CD4-positive, alpha-beta T cell treated with Interleukin-6 at 100 ng/mL for 8 hours (primary cell): ENCODE results near the gene WNT5A.

Experiments used
- DNase-seq: peaks from one replicate; pipeline ENCODE4 v3.0.0-alpha.2; 2020; ENCODE audit warnings: mixed read lengths, low spot score

The WNT5A gene

DNA sequence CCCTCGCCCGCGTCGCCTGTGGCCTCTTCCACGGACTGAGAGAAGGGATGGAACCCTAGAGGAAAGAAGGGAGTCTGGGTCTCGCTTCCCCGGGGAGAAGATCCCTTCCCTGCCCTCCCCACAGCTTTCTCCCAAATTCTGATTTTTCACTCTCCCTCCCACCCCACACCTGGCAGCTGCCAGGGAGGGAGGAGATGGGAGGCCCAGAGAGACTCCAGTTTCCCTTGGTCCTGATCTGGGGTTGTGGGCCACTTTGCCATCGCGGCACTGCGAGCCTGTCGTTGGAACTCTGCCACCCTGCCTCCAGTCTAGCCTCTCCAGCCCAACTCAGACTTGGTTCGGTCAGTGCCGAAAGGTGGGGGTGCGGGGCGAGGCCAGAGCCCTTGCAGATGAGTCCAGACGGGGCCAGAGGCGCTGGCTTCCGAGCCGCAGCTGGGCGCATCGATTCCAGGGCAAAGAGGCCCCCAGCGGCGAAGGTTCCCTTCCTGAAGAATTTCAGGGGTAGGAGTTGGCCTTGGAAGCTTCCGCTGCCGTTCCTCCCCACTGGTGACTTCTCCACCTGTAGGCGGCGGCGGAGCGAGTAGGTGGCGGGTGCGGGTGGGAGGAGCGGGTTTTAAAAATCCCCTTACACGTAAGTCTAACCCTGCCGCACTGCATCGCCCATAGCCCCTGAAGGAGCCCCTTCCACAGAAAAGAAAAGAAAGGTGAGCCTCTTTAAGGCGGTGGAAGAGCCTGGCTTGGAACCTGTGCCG is 5.2 kb downstream of the WNT5A start:
- DNase-seq, result no peak

DNA sequence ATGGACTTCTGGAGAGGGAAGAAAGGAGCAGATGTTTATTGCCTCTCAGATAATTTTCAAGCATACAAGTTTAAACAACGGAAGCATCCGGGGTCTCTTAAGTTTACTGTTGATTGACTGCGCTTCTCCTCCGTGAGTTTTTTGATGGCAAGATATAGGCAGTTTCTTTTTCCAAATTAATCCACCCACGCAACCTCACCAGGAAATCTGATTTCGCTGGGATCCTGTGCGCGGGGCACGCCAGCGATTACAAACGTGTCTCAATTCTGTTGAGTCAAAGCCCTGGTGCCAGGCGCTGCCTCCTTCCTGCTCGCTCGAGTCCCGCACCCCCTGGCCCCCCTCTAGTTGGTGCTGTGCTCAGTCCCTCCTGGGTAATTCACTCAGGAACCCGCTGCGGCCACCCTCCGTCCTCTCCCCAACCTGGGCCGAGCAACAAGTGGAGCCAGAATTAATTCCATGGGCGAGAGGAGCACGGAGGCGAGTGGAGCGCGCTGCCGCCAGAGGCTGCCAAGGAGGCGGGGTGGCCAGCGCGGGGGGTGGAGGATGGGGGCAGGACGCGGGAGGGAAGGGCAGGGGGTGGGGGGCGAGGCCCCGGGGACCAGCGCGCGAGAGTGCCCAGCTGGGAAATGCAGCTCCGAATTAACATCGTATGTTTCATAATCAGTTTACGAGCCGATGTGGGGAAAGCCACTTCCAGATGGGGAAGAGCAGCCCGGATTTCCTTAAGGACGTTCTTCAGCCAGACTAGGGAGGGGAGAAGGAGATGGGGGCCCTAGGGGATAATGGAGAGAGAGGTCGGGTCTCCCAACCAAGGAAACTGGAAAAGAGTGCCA is 6.0 kb downstream of the WNT5A start:
- DNase-seq, result no peak

DNA sequence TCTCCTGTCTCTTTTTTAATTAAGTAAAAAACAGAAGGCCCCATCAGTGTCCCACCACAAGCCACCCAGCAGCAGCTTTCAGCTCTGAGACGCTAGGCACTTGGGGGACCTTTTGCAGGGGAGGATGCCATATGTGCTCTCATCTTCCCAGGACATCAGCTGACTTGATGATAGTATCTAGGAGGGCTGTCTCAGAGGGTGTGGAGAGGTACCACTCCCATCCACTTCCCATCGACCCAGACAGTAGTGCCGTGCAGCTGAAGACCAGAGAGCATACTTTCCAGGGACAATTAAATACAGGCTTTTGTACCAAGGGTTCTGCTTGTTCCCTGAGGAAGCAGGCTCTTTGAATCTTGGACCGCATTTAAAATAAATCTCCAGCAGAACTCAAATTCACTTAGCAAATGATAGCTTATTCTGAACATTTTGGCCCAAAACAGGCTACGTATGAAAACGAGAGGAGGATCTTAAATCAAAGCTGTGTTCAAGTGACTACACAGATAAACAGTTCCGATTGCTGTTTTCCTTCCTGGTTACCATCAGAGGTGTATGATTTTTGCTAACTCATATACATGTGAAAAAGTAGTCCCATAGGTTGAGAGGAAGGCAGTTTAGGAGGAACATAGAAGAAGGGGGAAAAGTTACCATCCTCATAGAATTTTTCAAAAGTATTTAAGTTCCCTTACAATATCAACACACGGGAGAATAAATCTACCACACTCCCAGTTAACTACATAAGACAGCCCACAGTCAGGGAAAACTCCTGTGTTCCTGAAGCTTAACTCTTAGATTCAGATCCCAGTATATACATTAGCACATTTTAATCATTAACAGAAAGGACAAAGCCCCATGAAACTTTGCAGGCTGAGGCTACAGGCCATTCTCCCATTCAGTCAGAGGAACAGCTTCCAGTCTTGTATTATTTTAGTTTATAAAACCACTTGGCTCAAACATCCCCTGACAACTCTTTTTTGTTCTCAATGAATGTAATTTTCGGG is 9.5 kb downstream of the WNT5A start:
- DNase-seq, result no peak

DNA sequence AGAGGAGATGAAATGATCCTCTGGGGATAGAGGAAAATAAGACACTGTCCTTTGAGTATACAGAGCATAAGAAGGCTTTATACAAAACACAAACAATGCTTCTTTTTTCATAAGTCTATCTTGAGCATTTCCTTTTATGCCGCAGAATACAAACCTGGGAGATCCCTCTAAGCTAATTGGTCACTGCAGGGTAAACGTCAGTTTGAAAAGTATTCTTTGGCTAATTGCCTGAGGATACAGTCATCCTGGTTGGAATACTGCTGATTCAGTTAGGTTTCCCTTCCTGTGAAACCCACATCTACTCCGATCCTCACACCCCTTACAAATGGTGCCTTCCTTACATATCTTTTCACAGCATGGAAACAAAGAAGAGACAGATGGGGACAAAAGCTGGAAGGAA is 10.6 kb downstream of the WNT5A start:
- DNase-seq, result no peak

DNA sequence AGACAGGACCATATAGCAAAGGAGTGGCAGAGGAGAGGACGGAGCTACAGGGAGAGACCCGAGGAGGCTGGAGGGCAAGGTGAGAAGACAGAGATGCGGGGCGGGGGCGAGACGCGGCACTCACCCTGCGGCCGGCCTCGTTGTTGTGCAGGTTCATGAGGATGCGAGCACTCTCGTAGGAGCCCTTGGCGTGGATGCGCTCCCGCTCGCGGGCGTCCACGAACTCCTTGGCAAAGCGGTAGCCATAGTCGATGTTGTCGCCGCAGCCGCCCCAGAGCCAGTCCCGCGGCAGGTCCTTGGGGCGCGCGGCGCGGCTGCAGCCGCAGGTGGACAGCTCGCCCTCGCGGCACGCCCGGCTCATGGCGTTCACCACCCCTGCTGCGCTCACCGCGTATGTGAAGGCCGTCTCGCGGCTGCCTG is 12.9 kb downstream of the WNT5A start:
- DNase-seq, result no peak

DNA sequence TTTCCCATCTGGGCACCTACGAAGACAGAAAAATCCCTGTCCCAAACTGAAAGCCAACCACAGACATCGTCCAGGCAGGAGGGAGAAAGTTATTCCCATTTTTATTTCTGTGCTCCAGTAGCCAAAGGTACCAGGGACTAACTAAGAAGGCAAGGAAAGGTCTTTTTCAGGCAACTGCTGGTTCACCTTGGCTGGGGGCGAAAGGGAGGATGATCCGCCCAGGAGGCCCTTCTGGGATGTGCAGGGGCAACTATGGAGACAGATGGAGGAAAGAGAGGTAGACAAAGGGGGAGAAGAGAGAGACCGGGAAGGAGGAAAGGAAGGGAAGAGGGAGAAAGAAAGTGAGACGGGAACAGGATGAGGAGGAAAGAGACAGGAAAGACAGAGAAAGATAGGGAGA is 13.3 kb downstream of the WNT5A start:
- no peak for DNase-seq

DNA sequence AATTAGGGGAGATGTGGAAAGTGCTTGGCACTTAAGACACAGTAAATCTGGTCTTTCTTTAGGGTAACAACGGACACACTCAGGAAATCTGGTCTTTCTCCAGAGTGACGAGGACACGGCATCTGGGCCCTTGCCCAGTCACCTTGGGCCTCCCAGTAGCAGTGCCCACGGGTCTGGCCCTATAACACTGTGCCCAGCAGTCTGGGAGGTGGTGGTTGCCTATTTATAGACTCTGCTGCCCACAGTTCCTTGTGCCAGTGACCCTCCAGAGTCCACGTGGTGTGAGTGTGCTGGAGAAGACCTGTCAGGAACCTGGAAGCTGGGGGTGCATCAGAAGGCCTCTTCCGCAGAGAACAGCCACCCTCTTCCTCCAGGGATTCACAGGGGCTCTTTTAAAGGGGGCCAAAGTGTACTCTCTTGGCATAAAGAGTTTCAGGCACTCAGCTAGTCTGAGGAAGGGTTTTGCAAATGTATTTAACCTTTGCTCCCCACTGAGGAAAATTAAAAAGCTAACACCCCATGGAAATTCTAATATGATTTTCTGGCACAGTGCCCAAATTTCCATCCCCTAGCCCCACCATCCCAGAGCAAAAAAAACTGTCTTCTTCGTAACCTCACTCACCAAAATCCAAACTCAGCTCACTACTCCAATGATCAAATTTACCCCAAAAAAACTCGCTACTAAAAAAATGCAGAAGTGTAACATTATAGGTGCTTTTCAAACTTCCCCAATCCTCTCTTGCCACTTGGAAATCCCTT is 15.4 kb downstream of the WNT5A start:
- DNase-seq, result no peak

DNA sequence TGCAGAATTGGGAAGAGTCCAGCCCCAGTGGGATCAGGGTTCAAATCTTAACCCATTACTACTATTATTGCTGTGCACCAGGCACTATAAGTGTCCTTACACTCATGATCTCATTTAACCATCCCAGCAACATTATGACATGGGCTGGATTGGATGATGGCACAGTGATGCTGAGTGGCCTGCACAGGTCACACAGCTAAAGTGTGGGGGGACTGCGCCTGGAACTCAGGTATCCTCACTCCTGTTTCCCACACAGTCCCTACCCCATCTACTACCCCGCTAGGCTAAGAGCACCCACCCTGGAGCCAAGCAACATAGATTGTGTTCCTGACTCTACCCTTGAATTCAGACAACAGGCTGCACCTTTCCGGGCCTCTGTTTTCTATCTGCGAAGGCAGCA is 16.0 kb downstream of the WNT5A start:
- DNase-seq, result no peak

DNA sequence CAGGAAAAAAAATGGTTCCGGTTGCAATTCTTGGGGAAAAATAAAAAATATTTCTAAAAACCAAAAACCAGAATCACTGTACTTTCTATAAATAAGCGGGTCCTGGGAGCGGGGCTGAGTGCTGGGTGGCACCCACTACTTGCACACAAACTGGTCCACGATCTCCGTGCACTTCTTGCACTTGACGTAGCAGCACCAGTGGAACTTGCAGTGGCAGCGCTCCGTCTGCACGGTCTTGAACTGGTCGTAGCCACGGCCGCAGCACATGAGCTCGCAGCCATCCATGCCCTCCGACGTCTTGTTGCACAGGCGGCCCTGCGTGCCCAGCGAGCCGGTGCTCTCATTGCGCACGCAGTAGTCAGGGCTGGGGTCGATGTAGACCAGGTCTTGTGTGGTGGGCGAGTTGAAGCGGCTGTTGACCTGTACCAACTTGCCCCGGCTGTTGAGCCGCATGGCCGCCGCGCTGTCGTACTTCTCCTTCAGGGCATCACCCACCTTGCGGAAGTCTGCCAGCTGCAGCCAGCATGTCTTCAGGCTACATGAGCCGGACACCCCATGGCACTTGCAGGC is 17.1 kb downstream of the WNT5A start:
- no peak for DNase-seq

DNA sequence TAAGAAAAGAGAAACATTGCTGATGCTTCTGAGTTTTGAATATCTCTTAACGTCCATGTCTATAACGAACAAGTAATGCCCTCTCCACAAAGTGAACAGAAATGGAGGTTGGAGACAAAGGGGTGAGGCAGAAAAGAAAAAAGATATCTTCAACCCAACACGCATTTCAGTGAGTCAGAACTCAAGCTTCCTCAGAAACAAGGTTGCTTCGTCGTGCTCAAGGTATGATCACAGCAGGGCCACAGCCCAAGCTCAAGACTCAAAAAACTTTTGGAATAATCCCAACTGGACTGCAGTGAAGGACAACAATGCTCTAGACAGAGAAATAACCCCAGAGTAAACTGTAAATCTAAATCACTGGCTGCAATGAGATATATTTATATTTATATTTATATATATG is 18.9 kb downstream of the WNT5A start:
- DNase-seq, result no peak

DNA sequence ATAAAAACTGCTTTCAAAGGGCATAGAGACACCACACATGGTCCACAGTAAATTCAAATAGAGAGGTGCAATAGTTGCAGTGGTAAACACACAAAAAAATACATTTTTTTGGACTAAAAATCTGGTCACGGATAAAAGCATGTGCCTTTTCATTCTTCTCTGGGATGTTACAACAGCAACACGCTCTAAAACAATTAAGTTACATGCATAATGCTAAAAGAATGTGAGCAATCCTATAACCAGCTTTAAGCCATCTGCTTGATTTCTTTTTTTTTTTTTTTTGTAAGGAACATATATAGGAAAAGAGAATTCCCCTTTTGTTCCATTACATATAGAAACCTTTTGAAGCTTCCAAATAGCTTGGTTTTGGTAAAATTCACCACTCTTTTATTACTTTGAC is 20.0 kb downstream of the WNT5A start:
- no peak for DNase-seq

DNA sequence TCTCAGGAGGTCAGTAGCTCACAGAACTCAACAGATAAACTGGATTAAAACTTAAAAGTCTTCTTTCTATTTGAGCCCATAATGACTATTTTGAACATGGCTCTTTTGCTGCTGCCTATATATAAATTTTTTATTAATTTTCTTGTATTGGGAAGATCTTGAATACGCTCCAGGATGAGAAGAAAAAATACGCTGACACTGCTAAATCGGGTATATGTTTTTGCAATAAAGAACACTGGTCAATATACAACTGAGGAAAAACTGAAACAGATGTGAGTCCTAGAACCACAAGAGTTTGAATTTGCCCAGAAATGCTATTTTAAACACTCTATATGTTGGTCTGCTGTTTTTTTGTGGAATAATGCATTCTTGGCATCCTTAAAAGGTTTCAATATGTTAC is 20.6 kb downstream of the WNT5A start:
- DNase-seq, result no peak

DNA sequence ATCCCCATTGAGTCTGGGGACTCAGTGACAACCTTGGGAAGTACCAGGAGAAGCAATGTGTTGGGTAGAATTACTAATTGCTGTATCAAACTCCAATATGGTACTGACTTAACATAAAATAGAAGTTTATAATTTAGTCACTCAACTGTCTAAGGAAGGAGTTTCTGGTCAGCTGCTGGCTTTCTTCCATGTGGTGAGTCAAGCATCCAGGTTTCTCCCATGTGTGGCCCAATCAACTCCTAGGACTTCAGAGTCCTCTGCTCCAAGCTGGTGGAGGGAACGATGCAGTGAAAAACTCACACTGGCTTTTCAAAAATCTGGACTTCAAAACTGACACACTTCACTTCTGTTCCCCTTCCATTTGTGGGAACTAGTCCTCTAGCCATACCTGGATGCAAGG is 25.2 kb downstream of the WNT5A start:
- DNase-seq, result no peak

DNA sequence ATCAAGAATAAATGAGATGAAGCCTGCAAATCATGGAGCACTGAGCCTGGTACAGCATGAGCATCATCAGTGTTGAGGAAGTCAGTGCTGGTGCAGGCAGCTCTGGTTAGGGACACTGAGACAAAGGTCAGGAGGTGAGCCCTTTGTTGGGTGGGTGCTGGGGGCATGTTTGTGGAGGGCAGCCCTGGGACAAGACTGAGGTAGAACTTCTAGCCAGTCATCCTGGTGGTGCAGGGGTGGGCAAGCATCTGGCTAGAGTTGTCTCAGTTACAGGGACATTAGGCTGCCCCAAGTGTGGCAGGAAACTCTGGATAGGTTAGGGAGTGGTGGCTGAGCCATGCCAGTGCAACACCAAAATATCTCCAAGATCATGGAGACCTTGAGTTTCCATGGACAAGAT is 27.3 kb downstream of the WNT5A start:
- no peak for DNase-seq

DNA sequence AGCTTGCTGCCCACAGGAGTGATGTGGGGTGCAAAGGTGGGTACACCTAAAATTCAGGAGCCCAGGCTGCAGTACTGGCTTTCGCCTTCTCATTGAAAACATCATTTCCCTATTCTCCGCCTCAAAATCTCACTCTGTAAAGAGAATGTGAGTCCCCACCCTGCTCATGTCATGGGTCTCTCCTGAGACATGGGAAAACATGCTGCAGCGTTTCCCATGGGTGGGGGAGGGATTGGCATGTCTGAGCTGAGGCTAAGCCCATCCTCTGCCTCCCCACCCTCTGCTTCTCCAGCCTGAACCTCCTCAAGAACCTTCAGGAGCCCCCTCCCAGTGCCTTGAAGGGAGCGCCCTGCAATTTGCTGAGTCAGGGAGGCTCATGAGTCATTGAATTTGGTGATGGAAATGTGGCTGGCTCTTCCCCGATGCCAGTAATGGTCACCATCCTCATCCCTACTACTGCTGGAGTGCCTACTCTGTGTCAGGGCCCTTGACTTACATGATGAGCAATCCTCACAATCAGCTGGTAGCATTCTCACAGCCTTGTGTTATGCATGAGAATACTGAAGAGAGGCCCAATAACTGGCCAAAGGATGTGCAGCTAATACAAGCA is 28.8 kb downstream of the WNT5A start:
- DNase-seq, result no peak

DNA sequence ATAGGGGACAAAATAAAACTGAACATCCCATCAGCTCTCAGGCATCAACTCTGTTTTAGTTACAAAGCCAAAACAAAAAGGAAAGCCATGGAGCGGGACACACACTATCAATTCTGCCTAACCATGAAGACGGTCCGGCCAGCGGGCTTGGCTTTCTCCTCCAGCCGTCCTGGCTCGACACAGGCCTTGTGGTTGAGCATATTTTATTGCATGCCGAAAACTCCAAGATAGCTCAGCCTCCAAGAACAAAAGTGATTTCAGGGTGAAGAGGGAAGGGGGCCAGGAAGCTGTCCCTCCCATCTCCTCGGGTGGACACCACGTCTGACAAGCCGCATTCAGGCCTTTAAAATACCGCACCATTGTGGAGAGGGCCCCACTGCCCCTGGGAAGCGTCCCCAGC is 31.2 kb downstream of the WNT5A start:
- no peak for DNase-seq

DNA sequence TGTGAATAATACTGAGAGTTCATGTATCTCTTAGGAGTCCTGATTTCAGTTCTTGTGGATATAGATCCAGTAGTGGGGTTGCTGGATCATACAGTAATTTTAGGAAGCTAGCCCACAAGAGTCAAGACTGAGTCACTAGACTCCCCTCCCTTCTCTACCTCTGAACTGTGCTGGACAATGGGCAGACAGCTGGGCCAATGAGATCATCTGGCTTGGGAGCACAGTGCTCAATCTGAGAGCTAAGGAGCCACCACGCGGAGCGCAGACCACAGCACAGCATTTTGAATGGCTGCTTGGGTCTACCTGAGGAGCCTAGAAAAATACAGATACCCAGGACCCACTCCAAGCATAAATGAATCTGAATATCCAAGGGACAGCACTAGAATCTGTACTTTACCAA is 32.5 kb downstream of the WNT5A start:
- no peak for DNase-seq

DNA sequence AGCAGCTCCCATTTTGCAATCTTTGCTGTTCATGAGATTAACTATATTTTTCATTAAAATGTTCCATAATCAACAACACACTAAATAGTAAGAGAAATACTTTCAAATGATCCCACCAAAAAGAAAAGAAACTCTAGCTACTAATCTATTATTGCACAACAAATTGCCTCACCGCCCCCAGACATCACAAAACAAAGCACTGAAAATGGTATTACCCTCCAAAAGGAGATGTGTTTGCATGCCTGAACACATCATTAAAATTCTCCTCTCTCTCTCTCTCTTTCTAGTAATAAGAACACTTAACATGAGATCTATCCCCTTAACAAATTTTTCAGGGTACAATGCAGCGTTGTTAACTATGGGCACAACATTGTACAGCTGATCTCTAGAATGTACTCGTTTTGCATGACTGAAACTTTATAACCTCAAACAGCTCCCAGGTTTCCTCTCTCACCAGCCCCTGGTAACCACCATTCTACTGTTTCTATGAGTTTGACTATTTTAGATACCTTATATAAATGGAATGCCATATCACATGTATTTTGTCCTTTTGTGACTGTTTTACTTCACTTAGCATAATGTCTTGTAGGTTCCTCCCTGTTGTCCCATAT is 33.1 kb downstream of the WNT5A start:
- no peak for DNase-seq

DNA sequence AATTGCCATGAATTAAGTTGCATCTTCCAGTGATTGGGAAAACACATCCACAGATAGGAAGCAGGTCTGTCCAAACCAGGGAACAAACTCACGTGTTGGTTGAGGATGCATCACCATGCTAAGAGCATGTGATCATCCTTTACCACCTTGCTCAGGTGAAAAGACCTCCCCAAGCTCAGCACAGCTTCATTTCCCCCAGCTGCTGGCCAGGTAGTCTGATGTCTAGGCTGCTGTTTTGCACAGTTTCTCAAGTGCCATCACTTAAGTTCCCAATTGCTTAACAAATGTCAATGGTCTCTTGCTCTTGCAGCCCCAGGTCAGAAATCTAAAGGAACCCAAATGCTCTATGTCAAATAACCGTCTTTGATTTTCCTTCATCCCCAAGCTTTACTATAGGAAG is 34.2 kb downstream of the WNT5A start:
- DNase-seq, result no peak

DNA sequence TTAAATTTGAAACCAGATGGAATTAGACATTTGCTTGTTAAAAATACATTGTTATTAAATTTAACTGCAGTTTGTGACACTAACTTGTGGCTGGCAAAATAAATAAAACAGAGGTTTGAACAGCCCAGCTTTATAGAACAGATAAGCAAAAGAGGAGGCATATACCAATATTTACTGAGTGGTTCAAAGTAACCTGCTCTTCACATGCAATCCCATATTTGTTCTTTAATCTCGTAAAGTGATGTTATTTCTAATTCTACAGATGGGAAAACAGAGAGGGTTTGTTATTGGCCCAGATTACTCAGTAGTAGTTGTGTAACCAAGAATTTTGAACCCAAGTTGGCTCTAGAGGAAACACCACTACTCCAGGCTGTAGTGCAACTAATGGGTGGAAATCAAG is 37.6 kb downstream of the WNT5A start:
- DNase-seq, result no peak
